Muscle of leg (tissue), 11 donors: ENCODE measurements around the gene HSPA14. TPM values are rescaled to one million over a fixed set of nuclear protein-coding genes. Genes with fewer than 3 reads are reported as not detected.
A peak's percentile ranks its signal among the peaks of the same experiment; 100 is the strongest.
"Not testable (repeated sequence)": the region's sequence is repeated elsewhere in the genome, so short reads cannot be mapped to it uniquely, and the experiment has no call there.

Experiments used
- DNase-seq: peaks from one replicate; pipeline ENCODE4 v3.0.0; 2013
- H3K27ac ChIP-seq: one replicate; pipeline ENCODE4 v1.5.1; 2013; ENCODE audit warnings: mild to moderate bottlenecking, low read length, control low read depth
- H3K27me3 ChIP-seq: one replicate; pipeline ENCODE4 v1.6.1; 2013; ENCODE audit warnings: low read length; ENCODE audit not compliant: control insufficient read depth, insufficient read depth
- H3K36me3 ChIP-seq: one replicate; pipeline ENCODE4 v1.6.1; 2013; ENCODE audit warnings: low read length; ENCODE audit not compliant: control insufficient read depth, insufficient read depth
- H3K4me1 ChIP-seq: one replicate; pipeline ENCODE4 v1.6.1; 2013; ENCODE audit warnings: low read length; ENCODE audit not compliant: control insufficient read depth, insufficient read depth
- H3K4me3 ChIP-seq: one replicate; pipeline ENCODE4 v1.5.1; 2013; ENCODE audit warnings: low read length, control low read depth
- H3K9me3 ChIP-seq: replicated peaks from 2 replicates; pipeline ENCODE4 v1.6.1; 2013; ENCODE audit warnings: low read depth, low read length; ENCODE audit not compliant: control insufficient read depth
- WGBS: methylation state at CpG from one replicate; pipeline ENCODE4 v1.1.5; 2013; ENCODE audit warnings: missing lambda C conversion rate; ENCODE audit not compliant: insufficient coverage; 5-methylcytosine and 5-hydroxymethylcytosine counted together
- polyA plus RNA-seq, 8 donors: library from polyadenylated mRNA; unstranded; fragments of 120-200 nt; gene quantifications; one replicate each; pipeline versions ENCODE4 v1.2.1 to v1.2.3, GENCODE V29; 2013; ENCODE audit warnings: inconsistent platforms in 1 of 8, low replicate concordance in 1 of 8; ENCODE audit not compliant: insufficient read length in 8 of 8, insufficient read depth in 1 of 8
- total RNA-seq: library from RNA; stranded (reverse); fragments of 120-200 nt; gene quantifications from one replicate; pipeline ENCODE4 v1.2.4, GENCODE V29; 2013

Gene HSPA14
- total and polyA plus RNA-seq, 9 donors = 11.1 to 15.3 (median 13.5) TPM

- H3K4me3 ChIP-seq = peak overlapping the region; percentile 82
- peak; percentile 59 for DNase-seq
- H3K27me3 ChIP-seq = no peaks in the 10 kb centered on the region
- H3K36me3 ChIP-seq = no peaks in the 10 kb centered on the region
- H3K4me1 ChIP-seq = peaks cover 15% of the 10 kb centered on the region
- WGBS = under 1% methylated on average over 44 of the region's 60 CpGs
- H3K27ac ChIP-seq = peak overlapping the region; percentile 73
- H3K9me3 ChIP-seq = no peaks in the 10 kb centered on the region
These were observed 41.2 kb downstream of the HSPA14 start for GRCh38 chr10:14879124-14879927.

- peaks cover 15% of the 10 kb centered on the region for H3K4me1 ChIP-seq
- no peak overlapping the region for H3K27ac ChIP-seq
- no peaks in the 10 kb centered on the region for H3K9me3 ChIP-seq
- no peaks in the 10 kb centered on the region for H3K36me3 ChIP-seq
- H3K27me3 ChIP-seq = no peaks in the 10 kb centered on the region
- DNase-seq = no peak
- no CpG with 5 or more reads among the region's 5 CpGs for WGBS
- peak overlapping the region; percentile 82 for H3K4me3 ChIP-seq
These were observed 41.8 kb downstream of the HSPA14 start for GRCh38 chr10:14879928-14880193.

GRCh38 chr10:14880229-14880628, 42.1 kb downstream of the HSPA14 start:
- Histone ChIP-seq H3K4me1 (peaks cover 15% of the 10 kb centered on the region), H3K27me3 (no peaks in the 10 kb centered on the region), H3K9me3 (no peaks in the 10 kb centered on the region), H3K27ac (no peak overlapping the region), H3K36me3 (no peaks in the 10 kb centered on the region), H3K4me3 (peak overlapping the region; percentile 82)
- 80% methylated on average over 1 of the region's 7 CpGs for WGBS
- peak; percentile 6 for DNase-seq

GRCh38 chr10:14884082-14884481, 46.0 kb downstream of the HSPA14 start:
- Histone ChIP-seq H3K36me3 (peaks cover 7% of the 10 kb centered on the region), H3K27ac (no peak overlapping the region), H3K9me3 (no peaks in the 10 kb centered on the region), H3K27me3 (no peaks in the 10 kb centered on the region), H3K4me1 (peaks cover 7% of the 10 kb centered on the region), H3K4me3 (no peak overlapping the region)
- WGBS = no CpG with 5 or more reads among the region's 3 CpGs
- DNase-seq = peak; percentile 5

GRCh38 chr10:14889318-14889717, 51.2 kb downstream of the HSPA14 start:
- Histone ChIP-seq H3K4me1 (no peaks in the 10 kb centered on the region), H3K9me3 (no peaks in the 10 kb centered on the region), H3K27ac (no peak overlapping the region), H3K36me3 (peaks cover 7% of the 10 kb centered on the region), H3K27me3 (no peaks in the 10 kb centered on the region), H3K4me3 (no peak overlapping the region)
- no CpG with 5 or more reads among the region's 2 CpGs for WGBS
- no peak for DNase-seq

GRCh38 chr10:14891151-14891550, 53.0 kb downstream of the HSPA14 start:
- no peaks in the 10 kb centered on the region for H3K27me3 ChIP-seq
- no peaks in the 10 kb centered on the region for H3K4me1 ChIP-seq
- peaks cover 5% of the 10 kb centered on the region for H3K36me3 ChIP-seq
- H3K9me3 ChIP-seq = no peaks in the 10 kb centered on the region
- 88% methylated on average over 1 of the region's 1 CpG for WGBS
- no peak overlapping the region for H3K4me3 ChIP-seq
- DNase-seq = no peak
- no peak overlapping the region for H3K27ac ChIP-seq

- Histone ChIP-seq H3K4me1 (no peaks in the 10 kb centered on the region), H3K4me3 (no peak overlapping the region), H3K27me3 (no peaks in the 10 kb centered on the region), H3K9me3 (peaks cover 3% of the 10 kb centered on the region), H3K27ac (no peak overlapping the region), H3K36me3 (peaks cover 24% of the 10 kb centered on the region)
- peak; percentile 11 for DNase-seq
- no CpG with 5 or more reads among the region's 1 CpG for WGBS
These were observed 66.2 kb downstream of the HSPA14 start for GRCh38 chr10:14904316-14904732.

GRCh38 chr10:14904864-14905263, 66.8 kb downstream of the HSPA14 start:
- no peak overlapping the region for H3K27ac ChIP-seq
- H3K4me1 ChIP-seq = no peaks in the 10 kb centered on the region
- no CpG with 5 or more reads among the region's 2 CpGs for WGBS
- DNase-seq = no peak
- peaks cover 3% of the 10 kb centered on the region for H3K9me3 ChIP-seq
- H3K4me3 ChIP-seq = no peak overlapping the region
- H3K36me3 ChIP-seq = peaks cover 24% of the 10 kb centered on the region
- no peaks in the 10 kb centered on the region for H3K27me3 ChIP-seq

- Histone ChIP-seq H3K27me3 (no peaks in the 10 kb centered on the region), H3K4me3 (no peak overlapping the region), H3K9me3 (peaks cover 3% of the 10 kb centered on the region), H3K4me1 (no peaks in the 10 kb centered on the region), H3K36me3 (peaks cover 33% of the 10 kb centered on the region), H3K27ac (no peak overlapping the region)
- no peak for DNase-seq
- no CpG with 5 or more reads among the region's 2 CpGs for WGBS
These were observed 67.8 kb downstream of the HSPA14 start for GRCh38 chr10:14905890-14906289.

GRCh38 chr10:14906765-14907164, 68.7 kb downstream of the HSPA14 start:
- Histone ChIP-seq H3K4me1 (no peaks in the 10 kb centered on the region), H3K27ac (no peak overlapping the region), H3K36me3 (peaks cover 31% of the 10 kb centered on the region), H3K4me3 (no peak overlapping the region), H3K27me3 (no peaks in the 10 kb centered on the region), H3K9me3 (peaks cover 3% of the 10 kb centered on the region)
- DNase-seq = no peak
- WGBS = 100% methylated on average over 2 of the region's 2 CpGs

- WGBS = 100% methylated on average over 1 of the region's 4 CpGs
- H3K4me1 ChIP-seq, H3K9me3 ChIP-seq, H3K4me3 ChIP-seq, H3K27me3 ChIP-seq, H3K27ac ChIP-seq, DNase-seq: not testable (repeated sequence)
- peaks cover 38% of the 10 kb centered on the region for H3K36me3 ChIP-seq
These were observed 69.5 kb downstream of the HSPA14 start for GRCh38 chr10:14907591-14907990.
